Vagina (tissue), 2 donors: ENCODE results near the gene HTR5A.

ENCODE experiments used
- POLR2A ChIP-seq, 2 donors: fragments of 450-650 bp; IDR thresholded peaks; one replicate each; pipeline ENCODE4 v1.6.1; 2017; ENCODE audit warnings: antibody characterized with exemption in 2 of 2, mild to moderate bottlenecking in 2 of 2, moderate library complexity in 2 of 2
- TF ChIP-seq, protein P1 (sequence below), 3 experiments: fragments of 450-650 bp in 2 of 3; fragments of 200-600 bp in 1 of 3; sonication (generic) in 1 of 3; IDR thresholded peaks; one replicate each; pipeline ENCODE4 v1.5.1; 2017 to 2019; ENCODE audit warnings: antibody characterized with exemption in 3 of 3, mild to moderate bottlenecking in 2 of 3, moderate library complexity in 2 of 3

DNA sequence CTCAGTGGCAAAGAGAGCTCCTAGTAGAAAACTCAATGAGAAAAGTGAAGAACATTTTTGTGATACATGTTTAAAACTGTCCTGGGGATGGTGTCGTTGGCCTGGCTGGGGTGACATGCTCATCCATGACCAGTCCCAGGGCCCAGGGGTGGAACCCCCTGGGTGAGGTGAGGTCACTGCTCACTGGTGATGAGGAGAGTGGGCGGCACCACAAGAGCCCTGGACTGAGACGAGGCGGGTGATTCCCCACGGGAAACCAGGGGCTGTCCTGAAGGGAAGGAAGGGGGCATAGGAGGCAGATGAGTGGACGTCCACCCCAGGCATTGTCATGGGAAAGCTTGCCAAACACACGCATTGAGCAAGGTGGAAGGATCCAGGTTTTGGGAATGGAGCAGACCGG is 54.6 kb downstream of the HTR5A start:
- TF ChIP-seq POLR2A (IDR thresholded peaks at IDR 0.05): no peak
- TF ChIP-seq, protein P1, sequence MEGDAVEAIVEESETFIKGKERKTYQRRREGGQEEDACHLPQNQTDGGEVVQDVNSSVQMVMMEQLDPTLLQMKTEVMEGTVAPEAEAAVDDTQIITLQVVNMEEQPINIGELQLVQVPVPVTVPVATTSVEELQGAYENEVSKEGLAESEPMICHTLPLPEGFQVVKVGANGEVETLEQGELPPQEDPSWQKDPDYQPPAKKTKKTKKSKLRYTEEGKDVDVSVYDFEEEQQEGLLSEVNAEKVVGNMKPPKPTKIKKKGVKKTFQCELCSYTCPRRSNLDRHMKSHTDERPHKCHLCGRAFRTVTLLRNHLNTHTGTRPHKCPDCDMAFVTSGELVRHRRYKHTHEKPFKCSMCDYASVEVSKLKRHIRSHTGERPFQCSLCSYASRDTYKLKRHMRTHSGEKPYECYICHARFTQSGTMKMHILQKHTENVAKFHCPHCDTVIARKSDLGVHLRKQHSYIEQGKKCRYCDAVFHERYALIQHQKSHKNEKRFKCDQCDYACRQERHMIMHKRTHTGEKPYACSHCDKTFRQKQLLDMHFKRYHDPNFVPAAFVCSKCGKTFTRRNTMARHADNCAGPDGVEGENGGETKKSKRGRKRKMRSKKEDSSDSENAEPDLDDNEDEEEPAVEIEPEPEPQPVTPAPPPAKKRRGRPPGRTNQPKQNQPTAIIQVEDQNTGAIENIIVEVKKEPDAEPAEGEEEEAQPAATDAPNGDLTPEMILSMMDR (IDR thresholded peaks at IDR 0.05): no peak
